CD4-positive, alpha-beta T cell (primary cell): ENCODE measurements around the gene NOTCH2. TPM values are rescaled to one million over a fixed set of nuclear protein-coding genes. Genes with fewer than 3 reads are reported as not detected.
"Not testable (repeated sequence)": the region's sequence is repeated elsewhere in the genome, so short reads cannot be mapped to it uniquely, and the experiment has no call there.

Experiments
- ATAC-seq: fragments of 200-7000 bp; cut with Tn5 transposase; one replicate; pipeline ENCODE4 v1.10.0; 2022; ENCODE audit warnings: mild to moderate bottlenecking; ENCODE audit not compliant: poor library complexity
- CTCF ChIA-PET: fragments of 350-600 bp; sonication (Branson Sonifier 250); formaldehyde crosslinking; loops from one replicate; lab custom pipeline; 2021; ENCODE audit warnings: antibody characterized with exemption, inconsistent platforms; lab: Charles Lee
- POLR2A ChIA-PET: fragments of 350-600 bp; sonication (Branson Sonifier 250); formaldehyde crosslinking; loops from one replicate; lab custom pipeline; 2021; ENCODE audit warnings: antibody characterized with exemption, inconsistent platforms; lab: Charles Lee
- DNase-seq, 14 experiments: peaks; one replicate each; pipeline ENCODE4 v3.0.0-alpha.2; 2013 to 2020; ENCODE audit warnings: mixed read lengths in 2 of 14
- H3K27ac ChIP-seq, 2 donors: one replicate each; pipeline versions ENCODE4 v1.5.1 to v1.7.0; 2013; ENCODE audit warnings: low read length in 2 of 2, low read depth in 1 of 2, mild to moderate bottlenecking in 1 of 2
- H3K27me3 ChIP-seq, 2 experiments: 1 replicate in 1 of 2; 2 replicates in 1 of 2; pipeline versions ENCODE4 v1.6.1 to v1.7.0; 2013; ENCODE audit warnings: low read length in 2 of 2, control low read depth in 1 of 2, mild to moderate bottlenecking in 1 of 2, moderate library complexity in 1 of 2; ENCODE audit not compliant: insufficient read depth in 2 of 2, control insufficient read depth in 1 of 2
- H3K36me3 ChIP-seq: one replicate; pipeline ENCODE4 v1.6.1; 2013; ENCODE audit warnings: low read length, control low read depth; ENCODE audit not compliant: insufficient read depth
- H3K4me1 ChIP-seq: one replicate; pipeline ENCODE4 v1.6.1; 2013; ENCODE audit warnings: low read length, control low read depth; ENCODE audit not compliant: insufficient read depth
- H3K4me3 ChIP-seq: one replicate; pipeline ENCODE4 v1.5.1; 2013; ENCODE audit warnings: mild to moderate bottlenecking, low read length, moderate library complexity
- H3K9me3 ChIP-seq, 2 experiments: 1 replicate in 1 of 2; 2 replicates in 1 of 2; pipeline versions ENCODE4 v1.6.1 to v1.7.0; 2013; ENCODE audit warnings: low read length in 2 of 2, mild to moderate bottlenecking in 2 of 2, control low read depth in 1 of 2, moderate library complexity in 1 of 2; ENCODE audit not compliant: control insufficient read depth in 1 of 2, insufficient read depth in 1 of 2
- H3K27ac Mint-ChIP-seq: one replicate; pipeline ENCODE4 v1.8.0; 2020; ENCODE audit warnings: mixed read lengths
- H3K27me3 Mint-ChIP-seq: one replicate; pipeline ENCODE4 v1.8.0; 2021; ENCODE audit warnings: mixed read lengths
- H3K36me3 Mint-ChIP-seq: one replicate; pipeline ENCODE4 v1.8.0; 2021; ENCODE audit warnings: low read depth, mixed read lengths
- H3K4me1 Mint-ChIP-seq: one replicate; pipeline ENCODE4 v1.8.0; 2021; ENCODE audit warnings: low read depth, mixed read lengths
- H3K4me3 Mint-ChIP-seq: one replicate; pipeline ENCODE4 v1.8.0; 2020; ENCODE audit warnings: mild to moderate bottlenecking, mixed read lengths
- H3K9me3 Mint-ChIP-seq: one replicate; pipeline ENCODE4 v1.8.0; 2020; ENCODE audit warnings: mixed read lengths
- intact Hi-C, 2 experiments: fragments of 100-400 bp; cut with DNase I in 1 of 2; cut with micrococcal nuclease in 1 of 2; formaldehyde crosslinking; loops; one replicate each; pipeline versions ENCODE4 v1.15.1 to v1.9.0; 2023 to 2025; cut with DNase I, micrococcal nuclease
- total RNA-seq, 174 experiments: library from RNA in 2 of 174; stranded (reverse) in 2 of 174; gene quantifications; one replicate each; pipeline ENCODE4 v1.2.3 and lab custom pipeline; 2021 to 2026

Gene NOTCH2
- total RNA-seq, 2 experiments from 2014 or later = 27.5 to 29.4 TPM

- H3K4me1 Mint-ChIP-seq, DNase-seq, H3K4me3 ChIP-seq, H3K27me3 Mint-ChIP-seq, H3K36me3 Mint-ChIP-seq, H3K36me3 ChIP-seq, H3K4me1 ChIP-seq, H3K4me3 Mint-ChIP-seq, CTCF ChIA-PET, intact Hi-C loops, POLR2A ChIA-PET, H3K27ac ChIP-seq, H3K27me3 ChIP-seq, ATAC-seq, H3K9me3 ChIP-seq, H3K9me3 Mint-ChIP-seq, H3K27ac Mint-ChIP-seq: not testable (repeated sequence)
Measured at GRCh38 chr1:120069920-120070214, 405 bp upstream of the NOTCH2 start.

- intact Hi-C loops, H3K9me3 ChIP-seq, H3K4me1 ChIP-seq, H3K27me3 Mint-ChIP-seq, ATAC-seq, H3K4me1 Mint-ChIP-seq, H3K27ac ChIP-seq, H3K27me3 ChIP-seq, H3K9me3 Mint-ChIP-seq, H3K36me3 Mint-ChIP-seq, H3K36me3 ChIP-seq, H3K27ac Mint-ChIP-seq, CTCF ChIA-PET, POLR2A ChIA-PET: not testable (repeated sequence)
- H3K4me3 ChIP-seq = peak overlapping the region; percentile 50
- peak in 6 of 14 experiments; percentile 0 to 34 (median 12) for DNase-seq
- H3K4me3 Mint-ChIP-seq = peak overlapping the region; percentile 85
Measured at GRCh38 chr1:120068683-120069066, 787 bp downstream of the NOTCH2 start.

- H3K9me3 ChIP-seq, POLR2A ChIA-PET, H3K27me3 ChIP-seq, H3K4me3 Mint-ChIP-seq, H3K4me1 Mint-ChIP-seq, H3K4me3 ChIP-seq, intact Hi-C loops, H3K36me3 Mint-ChIP-seq, ATAC-seq, CTCF ChIA-PET, H3K27ac ChIP-seq, H3K27me3 Mint-ChIP-seq, H3K9me3 Mint-ChIP-seq, DNase-seq, H3K27ac Mint-ChIP-seq, H3K36me3 ChIP-seq, H3K4me1 ChIP-seq: not testable (repeated sequence)
Measured at GRCh38 chr1:120048208-120048607, 21.3 kb downstream of the NOTCH2 start.

- H3K4me3 Mint-ChIP-seq, H3K4me1 ChIP-seq, H3K27ac ChIP-seq, H3K27me3 Mint-ChIP-seq, H3K36me3 ChIP-seq, intact Hi-C loops, POLR2A ChIA-PET, DNase-seq, H3K9me3 Mint-ChIP-seq, H3K4me1 Mint-ChIP-seq, H3K4me3 ChIP-seq, CTCF ChIA-PET, H3K36me3 Mint-ChIP-seq, ATAC-seq, H3K27me3 ChIP-seq, H3K27ac Mint-ChIP-seq, H3K9me3 ChIP-seq: not testable (repeated sequence)
Measured at GRCh38 chr1:120041771-120042170, 27.7 kb downstream of the NOTCH2 start.

GRCh38 chr1:120032253-120032652, 37.2 kb downstream of the NOTCH2 start:
- H3K4me1 Mint-ChIP-seq, H3K36me3 Mint-ChIP-seq, DNase-seq, H3K36me3 ChIP-seq, POLR2A ChIA-PET, H3K27ac ChIP-seq, H3K4me3 ChIP-seq, H3K4me1 ChIP-seq, H3K27me3 Mint-ChIP-seq, H3K4me3 Mint-ChIP-seq, H3K27ac Mint-ChIP-seq, intact Hi-C loops, CTCF ChIA-PET, ATAC-seq, H3K9me3 Mint-ChIP-seq, H3K9me3 ChIP-seq, H3K27me3 ChIP-seq: not testable (repeated sequence)

GRCh38 chr1:120023791-120024190, 45.7 kb downstream of the NOTCH2 start:
- H3K27ac Mint-ChIP-seq, CTCF ChIA-PET: not testable (repeated sequence)

GRCh38 chr1:120014978-120015377, 54.5 kb downstream of the NOTCH2 start:
- H3K27ac Mint-ChIP-seq, H3K4me3 ChIP-seq, intact Hi-C loops, H3K4me3 Mint-ChIP-seq, H3K36me3 Mint-ChIP-seq, H3K9me3 ChIP-seq, H3K9me3 Mint-ChIP-seq, H3K27me3 Mint-ChIP-seq, H3K27ac ChIP-seq, H3K27me3 ChIP-seq, DNase-seq, H3K4me1 ChIP-seq, CTCF ChIA-PET, H3K36me3 ChIP-seq, H3K4me1 Mint-ChIP-seq, POLR2A ChIA-PET, ATAC-seq: not testable (repeated sequence)

More at GRCh38 chr1:120023791-120024190, 45.7 kb downstream of the NOTCH2 start:
- H3K36me3 ChIP-seq, H3K36me3 Mint-ChIP-seq, H3K4me1 ChIP-seq, H3K27me3 Mint-ChIP-seq, POLR2A ChIA-PET, H3K27me3 ChIP-seq, ATAC-seq, DNase-seq, intact Hi-C loops, H3K27ac ChIP-seq, H3K9me3 ChIP-seq, H3K4me3 Mint-ChIP-seq, H3K9me3 Mint-ChIP-seq, H3K4me3 ChIP-seq, H3K4me1 Mint-ChIP-seq: not testable (repeated sequence)
